ENCODE data around the gene MRPL39.

GRCh38 chr21:25637851-25638659 lies 30.8 kb upstream of the MRPL39 start:
- no peak for TF ChIP-seq CTCF (IDR thresholded peaks at IDR 0.05 in 8 of 11, conservative IDR thresholded peaks at IDR 0.05 in 3 of 11)
- TF ChIP-seq POLR2A (IDR thresholded peaks at IDR 0.05) = no peak
